Measurements from ENCODE around the gene TCHP. TPM values are rescaled to one million over a fixed set of nuclear protein-coding genes. Genes with fewer than 3 reads are reported as not detected.

TCHP gene
- total RNA-seq, 1 donor: 9.1 TPM

- DNase-seq (ENCODE audit: low read depth): peak; percentile 69
- TF ChIP-seq CTCF (IDR thresholded peaks at IDR 0.05; ENCODE audit: insufficient read depth, low read depth, low read length): no peak
- no peak overlapping the region for H3K4me3 ChIP-seq (ENCODE audit: low read depth, low read length)
Observed at GRCh38 chr12:109963743-109964429, 63.8 kb downstream of the TCHP start.

GRCh38 chr12:109966546-109966945 is 66.5 kb downstream of the TCHP start:
- no peak for DNase-seq (ENCODE audit: low read depth)
- H3K4me3 ChIP-seq (ENCODE audit: low read depth, low read length): no peak overlapping the region
- no peak for TF ChIP-seq CTCF (IDR thresholded peaks at IDR 0.05; ENCODE audit: insufficient read depth, low read depth, low read length)

GRCh38 chr12:109967383-109968031 is 67.4 kb downstream of the TCHP start:
- TF ChIP-seq CTCF (IDR thresholded peaks at IDR 0.05; ENCODE audit: insufficient read depth, low read depth, low read length): no peak
- H3K4me3 ChIP-seq (ENCODE audit: low read depth, low read length): no peak overlapping the region
- no peak for DNase-seq (ENCODE audit: low read depth)

Small RNA genes within 50 kb of the gene (small RNA-seq; reads per million reads assigned to genes)
- not detected for gene RN7SL441P

Other genes with a start within 250 kb of the TCHP start
- 0.32 and 0.43 TPM in 2 replicates for gene FAM222A, start 186.4 kb upstream of the TCHP start, total RNA-seq
- gene TRPV4, start 66.9 kb upstream of the TCHP start, total RNA-seq: 0.43 and 0.97 TPM in 2 replicates
- 50.3 and 52.2 TPM in 2 replicates for gene GLTP, start 19.7 kb upstream of the TCHP start, total RNA-seq
- 42.5 and 54.4 TPM in 2 replicates for gene GIT2, start 96.1 kb downstream of the TCHP start, total RNA-seq
- 144 and 195 TPM in 2 replicates for gene ANKRD13A, start 99.2 kb downstream of the TCHP start, total RNA-seq
- 6.8 and 9.5 TPM in 2 replicates for gene C12orf76, start 148.2 kb downstream of the TCHP start, total RNA-seq
- gene IFT81, start 224.1 kb downstream of the TCHP start, total RNA-seq: 20.6 and 24.2 TPM in 2 replicates